Naive thymus-derived CD4-positive, alpha-beta T cell (primary cell): ENCODE measurements around the gene REX1BD. TPM values are rescaled to one million over a fixed set of nuclear protein-coding genes. Genes with fewer than 3 reads are reported as not detected.

ENCODE experiments used
- ATAC-seq: fragments of 150-1000 bp; cut with Tn5 transposase; 2 replicates; pipeline ENCODE4 v1.10.0; 2021; ENCODE audit warnings: mild to moderate bottlenecking, moderate library complexity
- CTCF ChIA-PET: fragments of 350-600 bp; sonication (Branson Sonifier 250); formaldehyde crosslinking; loops from one replicate; lab custom pipeline; 2021; ENCODE audit warnings: antibody characterized with exemption; lab: Charles Lee
- POLR2A ChIA-PET: fragments of 350-600 bp; sonication (Branson Sonifier 250); formaldehyde crosslinking; loops from one replicate; lab custom pipeline; 2021; ENCODE audit warnings: antibody characterized with exemption, inconsistent platforms; lab: Charles Lee
- DNase-seq, 9 donors: peaks; one replicate each; pipeline versions ENCODE4 v3.0.0 to v3.0.0-alpha.2; 2020 to 2022; ENCODE audit warnings: mixed read lengths in 1 of 9
- H3K27ac ChIP-seq: one replicate; pipeline ENCODE4 v1.7.0; 2013; ENCODE audit warnings: mild to moderate bottlenecking, low read depth, low read length, moderate library complexity
- H3K27me3 ChIP-seq, 2 donors: one replicate each; pipeline ENCODE4 v1.7.0; 2013; ENCODE audit warnings: low read length in 2 of 2, mild to moderate bottlenecking in 2 of 2, moderate library complexity in 2 of 2; ENCODE audit not compliant: control insufficient read depth in 2 of 2, insufficient read depth in 2 of 2
- H3K36me3 ChIP-seq, 3 experiments: 1 replicate in 2 of 3; 2 replicates in 1 of 3; pipeline ENCODE4 v1.7.0; 2013; ENCODE audit warnings: low read length in 3 of 3, mild to moderate bottlenecking in 3 of 3, moderate library complexity in 1 of 3; ENCODE audit not compliant: insufficient read depth in 3 of 3, control insufficient read depth in 2 of 3
- H3K4me1 ChIP-seq, 2 donors: one replicate each; pipeline ENCODE4 v1.7.0; 2013; ENCODE audit warnings: low read length in 2 of 2, mild to moderate bottlenecking in 2 of 2, moderate library complexity in 1 of 2; ENCODE audit not compliant: control insufficient read depth in 2 of 2, insufficient read depth in 2 of 2
- H3K4me3 ChIP-seq: 2 replicates; pipeline ENCODE4 v1.7.0; 2013; ENCODE audit warnings: mild to moderate bottlenecking, low read length
- H3K9me3 ChIP-seq, 3 experiments: 1 replicate in 2 of 3; 2 replicates in 1 of 3; pipeline ENCODE4 v1.7.0; 2013; ENCODE audit warnings: low read length in 3 of 3; ENCODE audit not compliant: control insufficient read depth in 2 of 3
- H3K27ac Mint-ChIP-seq, 9 donors: one replicate each; pipeline ENCODE4 v1.8.0; 2020 to 2022; ENCODE audit warnings: mixed read lengths in 9 of 9, mild to moderate bottlenecking in 8 of 9, moderate library complexity in 5 of 9, inconsistent platforms in 2 of 9
- H3K27me3 Mint-ChIP-seq, 5 donors: one replicate each; pipeline ENCODE4 v1.8.0; 2021 to 2022; ENCODE audit warnings: mixed read lengths in 5 of 5, mild to moderate bottlenecking in 1 of 5
- H3K36me3 Mint-ChIP-seq, 5 donors: one replicate each; pipeline ENCODE4 v1.8.0; 2020 to 2022; ENCODE audit warnings: mixed read lengths in 5 of 5, mild to moderate bottlenecking in 3 of 5, inconsistent platforms in 1 of 5
- H3K4me1 Mint-ChIP-seq, 7 donors: one replicate each; pipeline ENCODE4 v1.8.0; 2020 to 2022; ENCODE audit warnings: mixed read lengths in 7 of 7, mild to moderate bottlenecking in 3 of 7, inconsistent platforms in 1 of 7
- H3K4me3 Mint-ChIP-seq, 10 donors: one replicate each; pipeline ENCODE4 v1.8.0; 2020 to 2022; ENCODE audit warnings: mild to moderate bottlenecking in 10 of 10, mixed read lengths in 10 of 10, moderate library complexity in 6 of 10, inconsistent platforms in 2 of 10
- H3K9me3 Mint-ChIP-seq, 11 donors: one replicate each; pipeline ENCODE4 v1.8.0; 2020 to 2022; ENCODE audit warnings: mixed read lengths in 11 of 11, mild to moderate bottlenecking in 4 of 11, inconsistent platforms in 1 of 11, moderate library complexity in 1 of 11
- intact Hi-C, 2 donors: fragments of 100-400 bp; cut with micrococcal nuclease; formaldehyde crosslinking; loops; one replicate each; pipeline ENCODE4 v1.15.1; 2023
- polyA plus RNA-seq, 2 donors: library from polyadenylated mRNA; unstranded; fragments of 300-500 nt; fragmentation: Illumina TruSeq; gene quantifications; one replicate each; pipeline ENCODE4 v1.2.3, GENCODE V29; 2021
- total RNA-seq, 6 experiments: library from RNA in 5 of 6; stranded (reverse) in 5 of 6; gene quantifications; 1 replicate in 5 of 6; 2 replicates in 1 of 6; pipeline ENCODE4 v1.2.3 and lab custom pipeline; 2021 to 2026

Gene REX1BD
- total and polyA plus RNA-seq, 7 experiments from 2014 or later: 83.9 to 197 (median 151) TPM

GRCh38 chr19:18607226-18608101, 18.9 kb downstream of the REX1BD start:
- ChIA-PET POLR2A (no interaction called here), CTCF (no interaction called here)
- no peak overlapping the region for H3K27ac ChIP-seq
- Mint-ChIP-seq H3K36me3 (peaks cover 0 to 4% (median 0%) of the 10 kb centered on the region in 5 donors), H3K27ac (no peak overlapping the region), H3K27me3 (peaks cover 49 to 77% (median 63%) of the 10 kb centered on the region in 5 donors), H3K9me3 (peaks cover 0 to 3% (median 0%) of the 10 kb centered on the region in 11 donors), H3K4me1 (peaks cover 12 to 38% (median 26%) of the 10 kb centered on the region in 7 donors), H3K4me3 (peak overlapping the region in 4 of 10 donors; percentile 11 to 65 (median 22))
- peaks cover 8 to 40% of the 10 kb centered on the region in 2 donors for H3K27me3 ChIP-seq
- no peaks in the 10 kb centered on the region for H3K9me3 ChIP-seq
- intact Hi-C loops: no loop called here
- H3K4me3 ChIP-seq: no peak overlapping the region
- no peak for DNase-seq
- peaks cover 7 to 11% of the 10 kb centered on the region in 2 donors for H3K4me1 ChIP-seq
- H3K36me3 ChIP-seq: no peaks in the 10 kb centered on the region
- no peak for ATAC-seq

- peaks cover 11 to 12% of the 10 kb centered on the region in 2 donors for H3K4me1 ChIP-seq
- H3K36me3 Mint-ChIP-seq: peaks cover 0 to 4% (median 0%) of the 10 kb centered on the region in 5 donors
- H3K27ac ChIP-seq: no peak overlapping the region
- H3K4me3 ChIP-seq: no peak overlapping the region
- H3K4me1 Mint-ChIP-seq: peaks cover 8 to 35% (median 25%) of the 10 kb centered on the region in 7 donors
- no peak for DNase-seq
- no peak overlapping the region for H3K27ac Mint-ChIP-seq
- peak overlapping the region in 5 of 10 donors; percentile 1 to 65 (median 39) for H3K4me3 Mint-ChIP-seq
- POLR2A ChIA-PET: no interaction called here
- peaks cover 0 to 3% (median 0%) of the 10 kb centered on the region in 11 donors for H3K9me3 Mint-ChIP-seq
- no peaks in the 10 kb centered on the region for H3K9me3 ChIP-seq
- peaks cover 8 to 37% of the 10 kb centered on the region in 2 donors for H3K27me3 ChIP-seq
- peaks cover 47 to 73% (median 59%) of the 10 kb centered on the region in 5 donors for H3K27me3 Mint-ChIP-seq
- H3K36me3 ChIP-seq: no peaks in the 10 kb centered on the region
- intact Hi-C loops: no loop called here
- CTCF ChIA-PET: no interaction called here
- ATAC-seq: no peak
Observed at GRCh38 chr19:18608102-18608804, 19.7 kb downstream of the REX1BD start.

- CTCF ChIA-PET: no interaction called here
- Mint-ChIP-seq H3K4me1 (peaks cover 6 to 34% (median 24%) of the 10 kb centered on the region in 7 donors), H3K36me3 (peaks cover 0 to 4% (median 0%) of the 10 kb centered on the region in 5 donors), H3K27ac (peak overlapping the region in 1 of 9 donors; percentile 2), H3K4me3 (peak overlapping the region in 5 of 10 donors; percentile 1 to 43 (median 13)), H3K27me3 (peaks cover 50 to 77% (median 64%) of the 10 kb centered on the region in 5 donors), H3K9me3 (peaks cover 0 to 3% (median 0%) of the 10 kb centered on the region in 11 donors)
- H3K27me3 ChIP-seq: peaks cover 7 to 34% of the 10 kb centered on the region in 2 donors
- H3K4me3 ChIP-seq: no peak overlapping the region
- no peak overlapping the region for H3K27ac ChIP-seq
- no peaks in the 10 kb centered on the region for H3K36me3 ChIP-seq
- POLR2A ChIA-PET: no interaction called here
- intact Hi-C loops: no loop called here
- no peaks in the 10 kb centered on the region for H3K9me3 ChIP-seq
- H3K4me1 ChIP-seq: peaks cover 12% of the 10 kb centered on the region in 2 donors
- ATAC-seq: no peak
- DNase-seq: no peak
Observed at GRCh38 chr19:18608805-18609716, 20.5 kb downstream of the REX1BD start.

- intact Hi-C loops: loop anchor here in 1 of 2 donors (5.0 kb wide), 1 partner anchor 178 kb away; no protein-coding TSS in a partner anchor
- Mint-ChIP-seq H3K9me3 (peaks cover 0 to 3% (median 0%) of the 10 kb centered on the region in 11 donors), H3K4me3 (peak overlapping the region in 2 of 10 donors; percentile 34 to 43), H3K27me3 (peaks cover 52 to 78% (median 65%) of the 10 kb centered on the region in 5 donors), H3K27ac (no peak overlapping the region), H3K4me1 (peaks cover 6 to 36% (median 24%) of the 10 kb centered on the region in 7 donors), H3K36me3 (peaks cover 0 to 4% (median 0%) of the 10 kb centered on the region in 5 donors)
- Histone ChIP-seq H3K27ac (no peak overlapping the region), H3K4me3 (no peak overlapping the region), H3K4me1 (peaks cover 12% of the 10 kb centered on the region in 2 donors), H3K36me3 (no peaks in the 10 kb centered on the region), H3K27me3 (peaks cover 4 to 30% of the 10 kb centered on the region in 2 donors), H3K9me3 (no peaks in the 10 kb centered on the region)
- ChIA-PET CTCF (no interaction called here), POLR2A (no interaction called here)
- no peak for DNase-seq
- no peak for ATAC-seq
Observed at GRCh38 chr19:18609717-18610051, 21.1 kb downstream of the REX1BD start.

- Mint-ChIP-seq H3K36me3 (peaks cover 0 to 3% (median 0%) of the 10 kb centered on the region in 5 donors), H3K27ac (no peak overlapping the region), H3K27me3 (peaks cover 52 to 78% (median 65%) of the 10 kb centered on the region in 5 donors), H3K4me1 (peaks cover 6 to 32% (median 23%) of the 10 kb centered on the region in 7 donors), H3K9me3 (peaks cover 0 to 3% (median 0%) of the 10 kb centered on the region in 11 donors), H3K4me3 (peak overlapping the region in 2 of 10 donors; percentile 25 to 35)
- POLR2A ChIA-PET: no interaction called here
- Histone ChIP-seq H3K27me3 (peaks cover 4 to 29% of the 10 kb centered on the region in 2 donors), H3K27ac (no peak overlapping the region), H3K4me1 (peaks cover 12% of the 10 kb centered on the region in 2 donors), H3K4me3 (no peak overlapping the region), H3K9me3 (no peaks in the 10 kb centered on the region), H3K36me3 (no peaks in the 10 kb centered on the region)
- CTCF ChIA-PET: no interaction called here
- no peak for ATAC-seq
- intact Hi-C loops: loop anchor here in 1 of 2 donors (5.0 kb wide), 1 partner anchor 177 kb away; no protein-coding TSS in a partner anchor
- no peak for DNase-seq
Observed at GRCh38 chr19:18610245-18610555, 21.6 kb downstream of the REX1BD start.
